ENCODE data around the gene RHEBL1.

Gene RHEBL1

GRCh38 chr12:49054524-49054923 is 15.3 kb downstream of the RHEBL1 start:
- DNase-seq (ENCODE audit: low spot score), result no peak

- no peak for DNase-seq (ENCODE audit: low spot score)
Measured at GRCh38 chr12:49054096-49054495, 15.7 kb downstream of the RHEBL1 start.

- no peak for DNase-seq (ENCODE audit: low spot score)
Measured at GRCh38 chr12:49052451-49053208, 17.1 kb downstream of the RHEBL1 start.

DNA sequence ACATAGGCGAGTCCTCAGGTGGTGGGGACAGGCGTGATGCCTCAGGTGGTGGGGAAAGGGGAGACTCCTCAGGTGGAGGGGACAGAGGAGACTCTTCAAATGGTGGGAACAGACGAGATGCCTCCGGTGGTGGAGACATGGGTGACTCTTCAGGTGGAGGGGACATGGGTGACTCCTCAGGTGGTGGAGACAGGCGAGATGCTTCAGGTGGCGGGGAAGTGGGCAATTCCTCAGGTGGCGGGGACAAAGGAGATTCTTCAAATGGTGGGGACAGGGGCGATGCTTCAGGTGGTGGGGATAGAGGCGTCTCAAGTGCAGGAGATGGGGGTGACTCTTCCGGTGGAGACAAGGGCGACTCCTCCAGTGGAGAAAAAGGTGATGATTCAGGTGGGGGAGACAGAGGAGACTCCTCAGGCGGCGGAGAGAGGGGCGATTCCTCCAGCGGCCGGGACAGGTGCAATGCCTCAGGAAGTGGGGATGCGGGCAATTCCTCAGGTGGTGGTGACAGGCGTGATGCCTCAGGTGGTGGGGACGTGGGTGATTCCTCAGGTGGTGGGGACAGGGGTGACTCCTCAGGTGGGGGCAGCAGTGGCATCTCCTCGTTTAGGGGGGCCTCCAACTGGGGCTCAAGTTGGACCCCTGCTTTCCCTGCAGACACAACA is 17.9 kb downstream of the RHEBL1 start:
- no peak for DNase-seq (ENCODE audit: low spot score)

DNA sequence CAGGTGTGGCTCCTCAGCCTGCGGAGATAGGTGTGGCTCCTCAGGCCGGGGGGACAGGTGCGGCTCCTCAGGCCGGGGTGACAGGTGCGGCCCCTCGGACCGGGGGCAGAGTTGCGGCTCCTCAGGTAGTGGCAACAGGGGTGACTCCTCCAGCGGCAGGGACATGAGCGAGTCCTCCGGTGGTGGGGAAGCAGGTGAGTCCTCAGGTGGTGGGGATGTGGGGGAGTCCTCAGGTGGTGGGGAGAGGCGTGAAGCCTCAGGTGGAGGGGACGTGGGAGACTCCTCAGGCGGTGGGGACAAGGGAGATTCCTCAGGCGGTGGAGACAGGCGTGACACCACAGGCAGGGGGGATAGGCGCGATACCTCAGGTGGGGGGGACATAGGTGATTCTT is 18.4 kb downstream of the RHEBL1 start:
- DNase-seq (ENCODE audit: low spot score), result no peak

DNA sequence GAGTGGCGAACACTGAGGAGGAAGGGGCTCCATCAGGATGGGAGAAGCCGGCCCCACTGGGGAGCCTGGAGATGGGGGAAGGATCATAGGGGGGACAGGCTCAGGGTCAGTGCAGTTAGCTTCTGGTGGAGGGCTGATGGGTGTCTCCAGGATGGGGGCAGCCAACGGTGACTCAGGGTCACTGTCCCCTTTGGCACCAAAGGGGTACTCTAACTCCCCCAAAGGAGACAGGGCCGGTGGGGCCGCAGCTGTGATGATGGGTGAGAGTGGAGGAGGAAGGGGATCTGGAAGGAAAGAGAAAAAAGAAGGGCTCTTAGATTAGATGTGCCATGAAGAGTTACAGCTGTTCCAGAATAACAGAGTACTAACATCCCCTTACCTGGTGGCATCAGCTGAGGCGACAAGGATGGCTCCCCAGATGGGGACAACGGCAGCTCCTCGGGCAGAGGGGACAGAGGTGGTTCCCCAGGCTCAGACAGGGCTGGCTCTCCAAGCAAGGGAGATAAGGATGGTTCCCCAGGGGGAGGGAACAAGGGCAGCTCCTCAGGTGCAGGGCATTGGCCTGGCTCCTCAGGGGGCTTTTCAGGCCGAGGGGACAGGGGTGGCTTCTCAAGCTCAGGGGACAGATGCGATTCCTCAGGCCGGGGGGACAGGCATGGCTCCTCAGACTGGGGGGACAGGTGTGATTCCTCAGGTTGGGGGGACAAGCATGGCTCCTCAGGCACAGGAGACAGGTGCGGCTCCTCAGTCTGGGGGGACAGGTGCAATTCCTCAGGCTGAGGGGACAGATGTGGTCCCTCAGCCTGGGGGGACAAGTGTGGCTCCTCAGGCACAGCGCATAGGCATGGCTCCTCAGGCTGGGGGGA is 19.0 kb downstream of the RHEBL1 start:
- no peak for DNase-seq (ENCODE audit: low spot score)

DNA sequence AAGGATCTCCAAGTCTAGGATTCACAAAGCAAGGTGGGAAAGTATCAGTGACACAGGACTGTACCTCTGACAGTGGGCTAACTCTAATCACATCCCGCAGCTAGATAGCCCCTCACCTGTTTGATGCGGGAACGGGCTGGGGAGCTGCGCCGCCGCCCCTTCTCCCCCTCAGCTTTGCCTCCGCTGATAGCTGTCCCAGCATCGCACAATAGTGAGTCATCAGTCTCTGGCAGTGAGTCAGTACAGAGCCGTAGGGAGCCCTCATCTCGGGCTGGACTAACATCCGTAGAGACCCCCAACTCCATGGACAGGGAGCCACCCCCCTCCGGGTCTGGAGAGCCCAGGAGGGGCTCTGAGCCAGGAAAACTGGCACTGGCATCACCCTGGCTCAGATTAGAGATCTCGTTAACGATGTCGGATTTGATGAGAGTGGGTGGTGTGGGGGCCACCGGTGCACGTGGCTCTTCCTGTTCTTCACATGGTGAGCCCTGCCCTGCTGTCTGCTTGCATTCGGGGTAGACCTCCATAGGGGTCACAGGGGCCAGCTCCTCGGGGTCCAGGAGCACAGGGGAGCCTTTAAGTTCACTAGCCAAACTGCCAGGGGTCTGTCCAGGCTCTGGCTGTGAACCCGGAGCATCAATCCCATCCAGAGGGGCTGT is 20.1 kb downstream of the RHEBL1 start:
- DNase-seq (ENCODE audit: low spot score), result no peak

GRCh38 chr12:49048953-49049352 is 20.8 kb downstream of the RHEBL1 start:
- DNase-seq (ENCODE audit: low spot score), result no peak

DNA sequence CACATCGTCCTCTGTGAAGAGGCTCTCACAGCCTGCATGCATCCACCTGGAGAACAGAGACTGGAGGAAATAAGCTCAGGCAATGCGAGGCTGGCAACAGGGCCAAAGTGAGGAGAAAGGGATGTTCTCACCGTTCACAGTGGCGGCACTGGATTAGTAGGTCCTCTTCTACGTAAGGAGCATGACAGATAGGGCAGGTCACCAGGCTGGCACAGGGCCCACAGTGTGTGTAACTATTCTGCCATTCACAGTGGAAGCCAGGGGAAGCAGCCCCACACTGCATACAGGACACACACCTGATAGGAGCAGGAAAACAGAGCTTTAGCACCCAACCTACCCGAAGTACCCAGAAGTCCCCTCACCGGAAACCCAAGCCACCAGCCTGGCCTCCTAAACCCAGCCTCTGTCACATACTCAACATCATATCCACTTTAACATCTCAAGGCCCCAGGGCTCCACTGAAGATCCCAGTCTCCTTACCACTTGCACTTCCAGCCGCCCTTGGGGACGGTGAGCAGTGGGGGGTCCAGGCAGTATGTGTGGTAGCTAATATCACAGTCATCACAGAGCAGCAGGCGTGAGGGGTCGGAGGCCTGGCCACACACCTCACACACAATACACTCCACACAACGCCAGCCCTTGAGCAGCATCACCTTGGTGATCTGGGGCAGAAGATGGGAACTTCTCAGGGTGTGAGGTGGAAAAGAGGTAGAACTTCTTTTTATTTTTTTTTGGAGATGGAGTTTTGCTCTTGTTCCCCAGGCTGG is 23.5 kb downstream of the RHEBL1 start:
- no peak for DNase-seq (ENCODE audit: low spot score)

DNA sequence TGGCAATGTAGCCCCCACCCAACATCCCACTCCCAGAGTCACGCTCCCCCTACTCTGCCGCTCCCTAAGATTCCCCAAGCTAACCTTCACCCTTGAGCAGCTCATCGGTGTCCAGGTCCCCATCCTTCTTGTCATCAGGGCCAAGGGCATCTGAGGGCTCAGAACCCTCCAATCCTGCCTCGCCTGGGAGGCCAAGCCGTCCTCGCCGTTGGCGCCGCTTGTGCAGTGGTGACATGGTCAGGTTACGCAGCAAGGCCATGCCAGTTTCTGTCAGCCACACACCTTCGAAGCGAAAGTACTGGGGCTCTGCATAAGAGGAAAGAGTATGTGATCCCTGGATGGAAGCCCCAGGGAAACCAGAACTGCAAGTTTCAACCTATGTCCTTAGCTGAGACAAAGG is 25.1 kb downstream of the RHEBL1 start:
- no peak for DNase-seq (ENCODE audit: low spot score)

GRCh38 chr12:49043856-49044258 is 25.9 kb downstream of the RHEBL1 start:
- DNase-seq (ENCODE audit: low spot score), result no peak

- no peak for DNase-seq (ENCODE audit: low spot score)
Measured at GRCh38 chr12:49043241-49043640, 26.5 kb downstream of the RHEBL1 start.

GRCh38 chr12:49041881-49042484 is 27.8 kb downstream of the RHEBL1 start:
- DNase-seq (ENCODE audit: low spot score), result no peak

GRCh38 chr12:49041036-49041880 is 28.5 kb downstream of the RHEBL1 start:
- DNase-seq (ENCODE audit: low spot score), result no peak

- no peak for DNase-seq (ENCODE audit: low spot score)
Measured at GRCh38 chr12:49040364-49040855, 29.4 kb downstream of the RHEBL1 start.

DNA sequence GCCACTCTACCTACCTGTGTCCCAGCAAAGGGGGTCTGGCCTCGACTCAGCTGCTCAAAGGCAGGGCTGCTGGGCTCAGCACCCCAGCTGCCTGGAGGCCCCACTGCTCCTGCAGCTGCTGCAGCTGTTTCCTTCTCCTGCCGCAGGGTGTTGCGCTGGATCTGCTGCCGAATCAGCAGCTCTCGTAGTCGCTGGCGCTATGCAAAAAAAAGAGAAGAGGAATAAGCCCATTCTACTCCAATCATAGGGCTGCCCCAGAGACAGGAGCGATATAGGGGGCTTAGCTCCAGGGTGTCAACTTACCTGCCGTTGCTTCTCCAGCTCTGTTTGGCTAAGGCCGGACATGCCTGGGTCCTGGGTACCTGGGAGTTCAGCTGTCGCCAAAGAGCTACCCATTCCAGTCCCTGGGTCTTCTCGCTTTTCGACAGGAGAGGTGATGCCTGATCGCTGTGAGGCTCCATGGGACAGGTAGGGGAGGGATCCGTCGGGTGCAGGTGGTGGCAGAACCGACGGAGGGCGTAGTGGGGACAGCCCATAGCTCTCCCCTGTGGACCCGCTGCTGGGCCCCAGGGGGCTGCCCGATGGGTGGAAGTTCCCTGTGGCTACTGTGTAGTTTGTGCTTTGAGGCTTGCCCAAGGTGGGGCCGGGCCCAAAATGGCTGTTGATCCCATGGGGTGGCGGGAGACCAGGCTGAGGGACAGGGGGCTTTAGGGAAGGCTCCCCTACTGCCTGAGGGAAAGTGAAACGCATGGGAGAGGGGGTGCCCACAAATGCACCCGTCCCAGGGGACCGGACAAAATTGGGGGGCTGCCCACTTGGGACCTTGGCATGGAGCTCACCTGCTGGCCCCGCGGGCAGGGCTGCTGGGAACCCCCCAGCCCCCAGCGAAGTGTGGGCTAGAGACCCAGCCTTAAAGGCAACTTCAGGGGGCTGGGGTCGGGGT is 30.1 kb downstream of the RHEBL1 start:
- no peak for DNase-seq (ENCODE audit: low spot score)

DNA sequence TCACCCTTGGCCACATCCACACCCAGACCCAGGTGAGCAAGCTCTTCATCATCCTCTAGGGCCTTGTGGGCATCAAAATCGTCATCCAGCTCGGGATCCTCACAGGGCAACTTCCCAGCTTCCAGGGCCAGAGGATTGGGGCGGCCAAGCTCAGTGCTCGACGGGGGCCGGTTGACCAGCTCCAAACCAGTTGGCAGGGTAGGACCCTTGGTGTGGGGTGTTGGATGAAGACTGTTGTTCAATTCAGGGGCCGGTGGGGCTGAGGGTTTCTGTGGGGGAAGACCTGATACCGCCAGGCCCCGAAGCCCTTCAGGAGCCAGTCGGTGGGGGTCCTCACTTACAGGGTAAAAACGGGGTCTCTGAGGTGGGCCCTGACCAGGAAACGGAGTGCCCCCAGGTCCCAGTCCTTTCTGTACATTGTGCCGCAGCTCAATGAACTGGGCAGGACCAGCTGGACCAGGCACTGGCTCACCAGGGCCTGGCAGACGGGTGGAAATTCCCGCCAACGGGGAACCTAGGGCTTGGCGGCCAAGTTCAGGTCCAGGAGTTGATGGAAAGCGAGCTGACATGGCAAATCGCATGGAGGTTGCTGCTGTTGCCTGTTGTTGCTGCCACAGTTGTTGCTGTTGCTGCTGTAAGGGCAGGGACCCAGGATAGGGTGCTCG is 31.4 kb downstream of the RHEBL1 start:
- no peak for DNase-seq (ENCODE audit: low spot score)

DNA sequence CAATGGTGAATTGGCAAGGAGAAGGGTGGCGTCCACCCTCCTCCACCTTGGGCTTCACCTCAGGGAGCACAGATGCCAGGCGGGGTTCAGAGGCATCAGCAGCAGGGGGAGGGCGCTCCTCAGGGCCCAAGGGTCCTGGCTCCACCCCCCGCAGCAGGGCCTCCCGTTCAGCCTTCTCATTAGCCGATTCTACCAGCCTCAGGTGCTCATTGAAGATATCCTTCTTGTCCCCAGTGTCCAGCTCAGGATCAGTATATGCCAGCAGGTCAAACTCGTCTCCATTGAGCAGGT is 31.9 kb downstream of the RHEBL1 start:
- no peak for DNase-seq (ENCODE audit: low spot score)
